Measurements from ENCODE around the gene PCSK1. TPM values are rescaled to one million over a fixed set of nuclear protein-coding genes. Genes with fewer than 3 reads are reported as not detected.

Gene PCSK1
- total and polyA plus RNA-seq, 8 donors: 2.3 to 33.0 (median 10.5) TPM

DNA sequence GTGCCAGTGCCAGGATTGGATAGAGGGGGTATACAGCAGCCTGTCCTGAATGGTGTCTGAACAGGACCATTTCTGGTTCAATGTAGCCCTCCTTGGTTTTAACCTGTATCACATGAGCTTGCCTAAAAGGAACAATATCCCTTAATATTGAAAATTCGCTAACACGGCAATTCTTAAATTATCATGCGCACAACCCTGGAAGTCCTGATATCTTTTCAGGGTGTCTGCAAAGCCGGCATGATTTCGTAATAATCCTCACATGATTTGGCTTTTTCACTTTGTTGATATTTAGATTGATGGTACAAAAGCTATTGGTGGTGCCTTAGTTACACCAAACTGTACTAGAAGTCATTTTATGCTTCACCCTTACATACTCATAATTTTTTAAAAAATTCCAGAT is 53.2 kb downstream of the PCSK1 start:
- H3K36me3 ChIP-seq: no peaks in the 10 kb centered on the region
- intact Hi-C loops (cut with DNase I): no loop called here
- TF ChIP-seq, protein P1, sequence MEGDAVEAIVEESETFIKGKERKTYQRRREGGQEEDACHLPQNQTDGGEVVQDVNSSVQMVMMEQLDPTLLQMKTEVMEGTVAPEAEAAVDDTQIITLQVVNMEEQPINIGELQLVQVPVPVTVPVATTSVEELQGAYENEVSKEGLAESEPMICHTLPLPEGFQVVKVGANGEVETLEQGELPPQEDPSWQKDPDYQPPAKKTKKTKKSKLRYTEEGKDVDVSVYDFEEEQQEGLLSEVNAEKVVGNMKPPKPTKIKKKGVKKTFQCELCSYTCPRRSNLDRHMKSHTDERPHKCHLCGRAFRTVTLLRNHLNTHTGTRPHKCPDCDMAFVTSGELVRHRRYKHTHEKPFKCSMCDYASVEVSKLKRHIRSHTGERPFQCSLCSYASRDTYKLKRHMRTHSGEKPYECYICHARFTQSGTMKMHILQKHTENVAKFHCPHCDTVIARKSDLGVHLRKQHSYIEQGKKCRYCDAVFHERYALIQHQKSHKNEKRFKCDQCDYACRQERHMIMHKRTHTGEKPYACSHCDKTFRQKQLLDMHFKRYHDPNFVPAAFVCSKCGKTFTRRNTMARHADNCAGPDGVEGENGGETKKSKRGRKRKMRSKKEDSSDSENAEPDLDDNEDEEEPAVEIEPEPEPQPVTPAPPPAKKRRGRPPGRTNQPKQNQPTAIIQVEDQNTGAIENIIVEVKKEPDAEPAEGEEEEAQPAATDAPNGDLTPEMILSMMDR (IDR thresholded peaks at IDR 0.05): no peak
- no peaks in the 10 kb centered on the region for H3K4me1 ChIP-seq
- DNase-seq (no peak), FAIRE-seq (no peak), ATAC-seq (no peak)
- H3K9me3 ChIP-seq: no peaks in the 10 kb centered on the region
- H3K4me3 ChIP-seq: no peak overlapping the region
- no peaks in the 10 kb centered on the region for H3K27me3 ChIP-seq
- H3K27ac ChIP-seq: no peak overlapping the region
- WGBS, 2 donors: 85 to 89% methylated on average over 5 of the region's 5 CpGs

DNA sequence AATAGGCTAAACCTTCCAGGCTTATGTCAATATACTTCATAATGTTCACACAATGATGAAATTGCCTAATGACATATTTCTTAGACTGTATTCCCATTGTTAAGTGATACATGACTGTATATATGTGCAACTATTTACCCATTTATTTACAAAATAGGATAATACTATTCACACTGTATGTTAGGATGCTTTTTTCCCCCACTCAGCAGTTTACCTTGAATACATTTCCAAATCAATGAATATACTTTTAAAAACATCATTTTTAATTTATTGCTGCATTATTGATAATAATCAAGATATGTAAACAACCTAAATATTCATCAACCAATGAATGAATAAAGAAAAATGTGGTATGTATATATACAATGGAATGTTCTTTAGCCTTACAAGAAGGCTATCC is 55.5 kb downstream of the PCSK1 start:
- no peak for FAIRE-seq
- Histone ChIP-seq H3K27me3 (no peaks in the 10 kb centered on the region), H3K36me3 (no peaks in the 10 kb centered on the region), H3K4me1 (no peaks in the 10 kb centered on the region), H3K9me3 (no peaks in the 10 kb centered on the region), H3K27ac (no peak overlapping the region), H3K4me3 (no peak overlapping the region)
- no peak for ATAC-seq
- TF ChIP-seq, protein P1 (IDR thresholded peaks at IDR 0.05): no peak
- intact Hi-C loops (cut with DNase I): no loop called here
- no peak for DNase-seq

DNA sequence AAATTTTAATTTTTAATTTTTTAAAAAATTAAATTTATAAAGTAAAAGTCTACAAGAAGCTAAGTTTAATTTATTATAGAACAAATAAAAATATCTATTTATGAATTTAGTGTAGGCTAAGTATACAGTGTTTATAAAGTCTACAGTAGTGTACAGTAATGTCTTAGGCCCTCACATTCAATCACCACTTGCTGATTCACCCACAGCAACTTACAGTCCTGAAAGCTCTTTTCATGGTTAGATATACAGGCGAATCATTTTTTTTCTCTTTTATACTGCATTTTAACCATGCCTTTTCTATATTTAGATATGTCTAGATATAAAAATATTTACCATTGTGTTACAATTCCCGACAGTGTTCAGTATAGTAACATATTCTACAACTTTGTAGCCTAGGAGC is 55.9 kb downstream of the PCSK1 start:
- FAIRE-seq (peak; percentile 86), ATAC-seq (no peak), DNase-seq (no peak)
- Histone ChIP-seq H3K4me1 (no peaks in the 10 kb centered on the region), H3K36me3 (no peaks in the 10 kb centered on the region), H3K27ac (no peak overlapping the region), H3K4me3 (no peak overlapping the region), H3K27me3 (no peaks in the 10 kb centered on the region), H3K9me3 (no peaks in the 10 kb centered on the region)
- intact Hi-C loops (cut with DNase I): no loop called here
- TF ChIP-seq, protein P1 (IDR thresholded peaks at IDR 0.05): no peak
- WGBS, 2 donors: 48 to 49% methylated on average over 2 of the region's 2 CpGs

DNA sequence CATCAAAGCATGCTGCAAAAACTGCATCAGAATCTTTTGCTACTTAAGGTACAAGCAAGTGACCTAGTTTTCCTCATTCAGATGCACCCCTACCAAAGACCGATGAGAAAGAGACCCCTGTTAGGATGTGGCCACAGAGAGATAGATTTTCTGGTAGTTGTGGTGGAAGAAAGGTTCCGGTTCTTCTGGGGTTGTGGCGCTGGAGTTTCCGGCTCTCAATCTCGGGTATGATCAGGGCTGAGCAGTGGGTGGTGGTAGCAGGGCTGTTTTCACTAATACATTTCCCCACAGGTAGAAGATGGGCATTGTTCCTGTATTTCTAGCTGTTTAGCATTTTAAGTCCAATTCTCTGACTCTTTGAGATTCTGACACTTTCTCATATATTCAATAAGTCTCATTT is 58.4 kb downstream of the PCSK1 start:
- H3K4me1 ChIP-seq: no peaks in the 10 kb centered on the region
- no peak for DNase-seq
- no peaks in the 10 kb centered on the region for H3K9me3 ChIP-seq
- no peak for FAIRE-seq
- intact Hi-C loops (cut with DNase I): no loop called here
- H3K36me3 ChIP-seq: no peaks in the 10 kb centered on the region
- TF ChIP-seq, protein P1 (IDR thresholded peaks at IDR 0.05): no peak
- H3K27me3 ChIP-seq: no peaks in the 10 kb centered on the region
- WGBS, 2 donors: 92 to 95% methylated on average over 5 of the region's 5 CpGs
- H3K4me3 ChIP-seq: no peak overlapping the region
- H3K27ac ChIP-seq: no peak overlapping the region
- no peak for ATAC-seq

DNA sequence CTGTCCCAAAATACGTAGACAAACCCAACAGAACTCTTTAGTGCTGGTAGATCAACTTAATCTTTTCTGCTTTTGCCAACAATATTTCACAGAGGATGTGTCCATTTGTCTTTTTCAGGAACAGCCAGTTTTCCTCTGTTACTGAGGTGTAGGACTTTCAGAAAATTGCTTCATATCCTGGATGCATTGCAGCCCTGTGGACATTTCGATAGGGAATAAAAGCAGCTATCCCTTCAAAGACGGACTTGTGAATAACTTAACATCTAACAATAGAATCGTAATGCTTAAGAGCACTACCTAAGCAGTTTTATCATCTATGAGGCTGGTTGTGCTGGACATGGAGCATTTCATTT is 59.7 kb downstream of the PCSK1 start:
- TF ChIP-seq, protein P1 (IDR thresholded peaks at IDR 0.05): no peak
- H3K36me3 ChIP-seq: no peaks in the 10 kb centered on the region
- no peaks in the 10 kb centered on the region for H3K27me3 ChIP-seq
- H3K27ac ChIP-seq: no peak overlapping the region
- H3K4me1 ChIP-seq: no peaks in the 10 kb centered on the region
- DNase-seq (no peak), FAIRE-seq (no peak), ATAC-seq (no peak)
- no peaks in the 10 kb centered on the region for H3K9me3 ChIP-seq
- intact Hi-C loops (cut with DNase I): no loop called here
- no peak overlapping the region for H3K4me3 ChIP-seq
- 93 to 98% methylated on average over 4 of the region's 4 CpGs for WGBS, 2 donors

Measured in pancreas (tissue), 10 donors.